Stimulated activated CD4-positive, alpha-beta T cell treated with anti-CD3 and anti-CD28 coated beads, Interleukin-4, amount 100 ng/mL, for 48 hours (primary cell): ENCODE data around the gene CTNNBIP1.
"Not testable (repeated sequence)": the region's sequence is repeated elsewhere in the genome, so short reads cannot be mapped to it uniquely, and the experiment has no call there.

Source experiments
- DNase-seq, 2 donors: peaks; one replicate each; pipeline ENCODE4 v3.0.0-alpha.2; 2020; ENCODE audit warnings: low read depth in 2 of 2

CTNNBIP1 gene

GRCh38 chr1:9805006-9805508, 105.0 kb downstream of the CTNNBIP1 start:
- no peak for DNase-seq

- DNase-seq, result not testable (repeated sequence)
Measured at GRCh38 chr1:9803003-9803918, 106.8 kb downstream of the CTNNBIP1 start.

GRCh38 chr1:9801909-9802308, 108.2 kb downstream of the CTNNBIP1 start:
- no peak for DNase-seq
